Loucy (cell line): ENCODE data around the gene SPSB3.

Experiments
- H2AFZ ChIP-seq: fragments of 200-600 bp; sonication (generic); 2 replicates; pipeline ENCODE4 v1.6.0; 2016; ENCODE audit warnings: antibody characterized with exemption, mild to moderate bottlenecking, low read length, moderate library complexity
- H3F3A ChIP-seq: fragments of 200-600 bp; 2 replicates; pipeline ENCODE4 v1.6.0; 2016; ENCODE audit warnings: antibody characterized with exemption, low read depth, mild to moderate bottlenecking
- H3K27me3 ChIP-seq: fragments of 200-600 bp; sonication (generic); 2 replicates; pipeline ENCODE4 v1.6.1; 2014; ENCODE audit warnings: low read length, mild to moderate bottlenecking; ENCODE audit not compliant: insufficient read depth, poor library complexity, severe bottlenecking
- H3K36me3 ChIP-seq: fragments of 200-600 bp; sonication (generic); 2 replicates; pipeline ENCODE4 v1.6.1; 2016; ENCODE audit warnings: low read length; ENCODE audit not compliant: insufficient read depth
- H3K4me1 ChIP-seq: fragments of 200-600 bp; sonication (generic); 2 replicates; pipeline ENCODE4 v1.5.1; 2014; ENCODE audit warnings: low read length, mild to moderate bottlenecking; ENCODE audit not compliant: insufficient read depth, poor library complexity, severe bottlenecking
- H3K4me2 ChIP-seq: fragments of 200-600 bp; sonication (generic); 2 replicates; pipeline ENCODE4 v1.6.0; 2014; ENCODE audit warnings: antibody characterized with exemption, low read length, low read depth, mild to moderate bottlenecking; ENCODE audit not compliant: poor library complexity, severe bottlenecking
- H3K4me3 ChIP-seq: fragments of 200-600 bp; sonication (generic); 2 replicates; pipeline ENCODE4 v1.5.1; 2014; ENCODE audit warnings: low read length, mild to moderate bottlenecking, mixed read lengths; ENCODE audit not compliant: poor library complexity, severe bottlenecking
- H3K79me2 ChIP-seq: fragments of 200-600 bp; sonication (generic); 2 replicates; pipeline ENCODE4 v1.6.1; 2014; ENCODE audit warnings: low read length; ENCODE audit not compliant: insufficient read depth
- H3K9ac ChIP-seq: fragments of 200-600 bp; sonication (generic); 2 replicates; pipeline ENCODE4 v1.6.0; 2014; ENCODE audit warnings: mild to moderate bottlenecking, low read depth, low read length, moderate library complexity; ENCODE audit not compliant: poor library complexity, severe bottlenecking
- H3K9me2 ChIP-seq: fragments of 200-600 bp; sonication (generic); replicated peaks from 2 replicates; pipeline ENCODE4 v1.6.1; 2016; ENCODE audit warnings: low read depth, low read length, mixed read lengths
- H3K9me3 ChIP-seq: fragments of 200-600 bp; sonication (generic); 2 replicates; pipeline ENCODE4 v1.6.1; 2014; ENCODE audit warnings: mild to moderate bottlenecking, antibody characterized with exemption, low read length, low read depth; ENCODE audit not compliant: insufficient read depth
- H4K20me1 ChIP-seq: fragments of 200-600 bp; sonication (generic); 2 replicates; pipeline ENCODE4 v1.6.0; 2014; ENCODE audit warnings: antibody characterized with exemption, low read length, mild to moderate bottlenecking; ENCODE audit not compliant: insufficient read depth, poor library complexity, severe bottlenecking
- EZH2phosphoT487 ChIP-seq: fragments of 200-600 bp; IDR thresholded peaks from 2 replicates; pipeline ENCODE4 v1.6.1; 2018; ENCODE audit warnings: antibody characterized with exemption, mild to moderate bottlenecking, moderate library complexity, borderline replicate concordance
- TF ChIP-seq, protein P1 (sequence below): fragments of 200-600 bp; sonication (generic); conservative IDR thresholded peaks from 2 replicates; pipeline ENCODE4 v1.5.1; 2014; ENCODE audit warnings: mild to moderate bottlenecking, antibody characterized with exemption, low read length

SPSB3 gene

DNA sequence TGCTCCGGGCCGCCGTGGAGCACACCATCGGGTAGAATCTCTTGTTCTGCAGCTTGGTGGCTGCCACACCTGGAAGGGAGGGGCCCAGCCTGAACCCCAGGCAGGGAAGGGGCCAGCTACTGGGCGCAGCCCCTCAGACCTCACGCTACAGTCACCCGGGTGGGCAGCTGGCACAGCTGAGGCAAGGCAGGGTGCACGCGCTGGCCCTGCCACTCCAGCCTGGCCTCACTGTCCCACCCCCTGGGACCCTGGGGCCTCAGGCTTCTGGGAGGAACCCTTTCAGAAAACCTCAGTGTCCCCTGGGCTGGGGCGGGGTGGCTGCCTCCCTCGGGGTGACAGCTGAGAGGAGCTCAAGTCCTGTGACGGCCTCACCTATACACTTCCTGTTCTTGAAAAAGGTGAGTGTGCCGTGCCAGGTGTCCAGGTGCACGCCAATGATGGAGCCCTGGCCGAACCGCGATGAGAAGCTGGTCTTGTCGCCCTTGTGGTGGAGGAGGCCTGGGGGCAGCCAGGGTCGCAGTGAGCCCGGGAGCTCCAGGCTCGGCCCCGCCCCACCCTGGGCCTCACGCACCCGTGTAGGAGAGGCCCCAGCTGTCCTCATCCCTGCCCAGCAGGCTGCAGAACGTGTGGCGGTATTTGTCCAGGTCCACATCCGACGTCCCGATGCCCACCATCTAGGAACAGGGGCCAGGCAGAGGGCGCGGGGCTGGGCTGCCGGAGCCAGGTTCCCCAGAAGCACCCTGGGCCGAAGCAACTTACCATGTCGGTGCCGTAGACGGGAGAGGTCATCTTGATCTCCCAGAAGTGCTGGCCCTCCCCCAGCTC lies 4.8 kb downstream of the SPSB3 start:
- TF ChIP-seq, protein P1, sequence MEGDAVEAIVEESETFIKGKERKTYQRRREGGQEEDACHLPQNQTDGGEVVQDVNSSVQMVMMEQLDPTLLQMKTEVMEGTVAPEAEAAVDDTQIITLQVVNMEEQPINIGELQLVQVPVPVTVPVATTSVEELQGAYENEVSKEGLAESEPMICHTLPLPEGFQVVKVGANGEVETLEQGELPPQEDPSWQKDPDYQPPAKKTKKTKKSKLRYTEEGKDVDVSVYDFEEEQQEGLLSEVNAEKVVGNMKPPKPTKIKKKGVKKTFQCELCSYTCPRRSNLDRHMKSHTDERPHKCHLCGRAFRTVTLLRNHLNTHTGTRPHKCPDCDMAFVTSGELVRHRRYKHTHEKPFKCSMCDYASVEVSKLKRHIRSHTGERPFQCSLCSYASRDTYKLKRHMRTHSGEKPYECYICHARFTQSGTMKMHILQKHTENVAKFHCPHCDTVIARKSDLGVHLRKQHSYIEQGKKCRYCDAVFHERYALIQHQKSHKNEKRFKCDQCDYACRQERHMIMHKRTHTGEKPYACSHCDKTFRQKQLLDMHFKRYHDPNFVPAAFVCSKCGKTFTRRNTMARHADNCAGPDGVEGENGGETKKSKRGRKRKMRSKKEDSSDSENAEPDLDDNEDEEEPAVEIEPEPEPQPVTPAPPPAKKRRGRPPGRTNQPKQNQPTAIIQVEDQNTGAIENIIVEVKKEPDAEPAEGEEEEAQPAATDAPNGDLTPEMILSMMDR: no peak
- no peak for TF ChIP-seq EZH2phosphoT487
- Histone ChIP-seq H3K4me3 (no peak overlapping the region), H3K27me3 (no peaks in the 10 kb centered on the region), H3K4me1 (no peaks in the 10 kb centered on the region), H3K9me2 (no peaks in the 10 kb centered on the region), H3K79me2 (peaks cover 34% of the 10 kb centered on the region), H3K9me3 (no peaks in the 10 kb centered on the region), H3F3A (no peaks in the 10 kb centered on the region), H3K9ac (no peak overlapping the region), H3K4me2 (no peak overlapping the region), H3K36me3 (no peaks in the 10 kb centered on the region), H2AFZ (no peak overlapping the region), H4K20me1 (peaks cover 12% of the 10 kb centered on the region)

DNA sequence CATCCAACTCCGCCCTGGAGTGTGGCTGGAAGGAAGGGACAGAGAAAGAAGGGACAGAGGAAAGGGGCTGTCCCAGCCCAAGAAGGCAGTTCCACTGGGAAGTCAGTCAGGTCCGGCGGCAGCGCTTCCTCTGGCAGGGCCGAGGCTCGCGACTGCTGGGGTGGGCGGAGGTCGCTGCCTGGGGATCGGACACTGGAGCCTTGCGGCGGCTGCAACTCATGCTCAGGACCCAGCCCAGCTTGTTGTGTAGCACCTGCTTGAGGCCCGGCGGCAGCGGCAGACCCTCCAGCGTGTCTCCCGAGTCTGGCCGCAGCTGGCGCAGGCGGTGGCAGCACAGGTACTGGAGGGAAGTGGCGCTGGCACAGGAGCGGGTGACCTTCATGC lies 5.4 kb downstream of the SPSB3 start:
- no peaks in the 10 kb centered on the region for H3K9me2 ChIP-seq
- no peaks in the 10 kb centered on the region for H3K9me3 ChIP-seq
- H3K36me3 ChIP-seq: no peaks in the 10 kb centered on the region
- no peaks in the 10 kb centered on the region for H3K27me3 ChIP-seq
- H3K9ac ChIP-seq: no peak overlapping the region
- peaks cover 14% of the 10 kb centered on the region for H4K20me1 ChIP-seq
- H3K4me2 ChIP-seq: no peak overlapping the region
- no peak overlapping the region for H3K4me3 ChIP-seq
- no peaks in the 10 kb centered on the region for H3F3A ChIP-seq
- H2AFZ ChIP-seq: no peak overlapping the region
- H3K4me1 ChIP-seq: no peaks in the 10 kb centered on the region
- TF ChIP-seq, protein P1: no peak
- TF ChIP-seq EZH2phosphoT487: no peak
- peaks cover 40% of the 10 kb centered on the region for H3K79me2 ChIP-seq

DNA sequence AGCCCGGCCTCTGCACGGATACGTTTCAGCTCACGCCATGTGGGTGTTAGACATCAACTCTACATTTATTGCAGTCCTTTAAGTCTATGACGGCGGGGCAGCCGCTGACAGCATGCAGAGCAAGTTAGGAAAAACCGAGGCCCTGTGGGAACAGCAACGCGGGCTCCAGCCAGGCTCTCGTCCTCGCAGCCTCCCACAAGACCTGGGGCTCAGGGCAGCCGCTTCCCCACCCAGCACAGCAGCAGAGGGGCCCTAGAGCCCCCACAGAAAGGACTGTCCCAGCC lies 5.8 kb downstream of the SPSB3 start:
- no peaks in the 10 kb centered on the region for H3F3A ChIP-seq
- peaks cover 39% of the 10 kb centered on the region for H3K79me2 ChIP-seq
- H3K9me2 ChIP-seq: no peaks in the 10 kb centered on the region
- H2AFZ ChIP-seq: no peak overlapping the region
- H3K9me3 ChIP-seq: no peaks in the 10 kb centered on the region
- no peak overlapping the region for H3K4me2 ChIP-seq
- no peak overlapping the region for H3K4me3 ChIP-seq
- no peak overlapping the region for H3K9ac ChIP-seq
- H4K20me1 ChIP-seq: peaks cover 14% of the 10 kb centered on the region
- no peak for TF ChIP-seq EZH2phosphoT487
- TF ChIP-seq, protein P1: no peak
- no peaks in the 10 kb centered on the region for H3K4me1 ChIP-seq
- H3K36me3 ChIP-seq: no peaks in the 10 kb centered on the region
- no peaks in the 10 kb centered on the region for H3K27me3 ChIP-seq
